Measurements from ENCODE around the gene SORBS1. TPM values are rescaled to one million over a fixed set of nuclear protein-coding genes. Genes with fewer than 3 reads are reported as not detected.

Gene SORBS1
- total and polyA plus RNA-seq, 4 donors = 13.1 to 68.9 (median 44.0) TPM

DNA sequence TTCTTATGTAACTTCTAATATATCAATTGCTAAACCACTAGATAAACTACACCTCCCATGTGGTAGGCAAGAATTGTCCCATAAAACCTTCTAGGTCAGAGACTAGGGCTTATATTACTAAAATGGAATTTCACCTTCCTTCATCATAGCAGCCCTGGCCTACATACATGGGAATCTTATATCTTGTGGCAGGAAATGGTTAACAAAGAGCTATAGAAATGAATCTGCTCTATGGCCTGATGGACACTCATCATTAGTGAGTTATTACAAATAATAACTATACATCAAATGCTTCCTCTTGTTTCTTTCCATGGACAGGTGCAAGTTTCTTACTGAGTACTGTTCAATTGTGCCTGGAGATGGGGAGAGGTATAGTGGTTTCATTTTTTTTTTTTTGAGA lies 208.0 kb downstream of the SORBS1 start:
- peaks cover 0 to 27% (median 9%) of the 10 kb centered on the region in 5 donors for H3K4me1 ChIP-seq (ENCODE audit: control insufficient read depth in 5 of 5, insufficient read depth in 5 of 5, low read length in 5 of 5)
- no peak overlapping the region for H3K27ac ChIP-seq (ENCODE audit: low read depth in 1 of 2, low read length in 1 of 2)
- no peak overlapping the region for H3K9ac ChIP-seq (ENCODE audit: insufficient read depth in 1 of 2, low read length in 2 of 2)
- ATAC-seq (ENCODE audit: insufficient read depth, low FRiP score) (no peak), DNase-seq (no peak)
- H3K4me3 ChIP-seq = no peak overlapping the region
- no peaks in the 10 kb centered on the region for H3K27me3 ChIP-seq (ENCODE audit: control insufficient read depth in 3 of 3, insufficient read depth in 3 of 3, low read length in 2 of 3)
- peaks cover 10 to 36% (median 16%) of the 10 kb centered on the region in 4 donors for H3K36me3 ChIP-seq (ENCODE audit: control insufficient read depth in 4 of 4, insufficient read depth in 4 of 4, low read length in 4 of 4)
- TF ChIP-seq, protein P1, sequence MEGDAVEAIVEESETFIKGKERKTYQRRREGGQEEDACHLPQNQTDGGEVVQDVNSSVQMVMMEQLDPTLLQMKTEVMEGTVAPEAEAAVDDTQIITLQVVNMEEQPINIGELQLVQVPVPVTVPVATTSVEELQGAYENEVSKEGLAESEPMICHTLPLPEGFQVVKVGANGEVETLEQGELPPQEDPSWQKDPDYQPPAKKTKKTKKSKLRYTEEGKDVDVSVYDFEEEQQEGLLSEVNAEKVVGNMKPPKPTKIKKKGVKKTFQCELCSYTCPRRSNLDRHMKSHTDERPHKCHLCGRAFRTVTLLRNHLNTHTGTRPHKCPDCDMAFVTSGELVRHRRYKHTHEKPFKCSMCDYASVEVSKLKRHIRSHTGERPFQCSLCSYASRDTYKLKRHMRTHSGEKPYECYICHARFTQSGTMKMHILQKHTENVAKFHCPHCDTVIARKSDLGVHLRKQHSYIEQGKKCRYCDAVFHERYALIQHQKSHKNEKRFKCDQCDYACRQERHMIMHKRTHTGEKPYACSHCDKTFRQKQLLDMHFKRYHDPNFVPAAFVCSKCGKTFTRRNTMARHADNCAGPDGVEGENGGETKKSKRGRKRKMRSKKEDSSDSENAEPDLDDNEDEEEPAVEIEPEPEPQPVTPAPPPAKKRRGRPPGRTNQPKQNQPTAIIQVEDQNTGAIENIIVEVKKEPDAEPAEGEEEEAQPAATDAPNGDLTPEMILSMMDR (IDR thresholded peaks at IDR 0.05; ENCODE audit: control extremely low read depth, extremely low read depth) = no peak
- H3K9me3 ChIP-seq (ENCODE audit: control insufficient read depth in 4 of 4, insufficient read depth in 3 of 4, low read length in 3 of 4) = no peaks in the 10 kb centered on the region

DNA sequence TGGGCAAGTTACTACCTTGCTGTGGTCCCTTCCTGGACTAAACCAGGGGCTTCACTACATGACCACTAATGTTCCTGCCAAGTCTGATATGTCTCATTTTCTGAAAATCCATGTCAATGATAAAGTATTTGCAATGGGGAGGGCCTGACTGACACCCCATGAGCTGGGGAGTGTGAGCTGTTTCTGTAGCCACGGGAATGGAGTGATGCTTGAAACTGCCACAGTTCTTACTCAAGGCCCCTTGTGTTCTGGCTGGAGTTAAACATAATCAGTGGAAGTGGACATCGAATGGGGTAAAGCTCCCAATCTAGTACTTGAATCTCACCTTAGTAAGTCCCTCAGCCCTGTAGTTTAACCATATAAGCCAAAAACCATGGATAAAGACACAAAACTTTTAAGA lies 208.5 kb downstream of the SORBS1 start:
- 65 to 78% methylated on average over 2 of the region's 2 CpGs for WGBS, 2 donors
- Histone ChIP-seq H3K27ac (ENCODE audit: low read depth in 1 of 2, low read length in 1 of 2) (peak overlapping the region in 1 of 2 donors; percentile 1), H3K36me3 (ENCODE audit: control insufficient read depth in 4 of 4, insufficient read depth in 4 of 4, low read length in 4 of 4) (peaks cover 10 to 36% (median 16%) of the 10 kb centered on the region in 4 donors)

DNA sequence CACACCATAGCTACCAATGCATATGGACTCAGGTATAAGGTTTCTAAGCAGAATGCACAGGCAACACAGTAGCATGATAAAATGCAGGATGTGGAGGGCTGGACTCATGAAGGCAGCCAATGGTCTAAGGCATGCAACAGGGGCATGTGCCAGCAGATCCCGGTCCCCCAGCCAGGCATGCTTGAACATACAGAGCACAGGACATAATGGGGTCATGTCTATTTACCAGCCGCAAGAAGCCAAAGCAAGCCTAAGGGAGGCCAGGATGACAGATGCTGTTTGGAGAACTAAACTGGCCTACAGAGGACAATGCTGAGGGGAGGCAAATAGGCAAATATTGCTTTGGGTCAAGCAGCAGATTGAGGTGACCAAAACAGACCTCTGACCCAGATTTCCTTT lies 210.3 kb downstream of the SORBS1 start:
- WGBS, 2 donors = 57 to 79% methylated on average over 2 of the region's 2 CpGs
- ATAC-seq (ENCODE audit: insufficient read depth, low FRiP score) (no peak), DNase-seq (peak in 2 of 3 donors; percentile 30 to 55)
- peaks cover 0 to 27% (median 9%) of the 10 kb centered on the region in 5 donors for H3K4me1 ChIP-seq (ENCODE audit: control insufficient read depth in 5 of 5, insufficient read depth in 5 of 5, low read length in 5 of 5)
- H3K9me3 ChIP-seq (ENCODE audit: control insufficient read depth in 4 of 4, insufficient read depth in 3 of 4, low read length in 3 of 4) = no peaks in the 10 kb centered on the region
- TF ChIP-seq, protein P1 (IDR thresholded peaks at IDR 0.05; ENCODE audit: control extremely low read depth, extremely low read depth) = no peak
- H3K4me3 ChIP-seq = no peak overlapping the region
- H3K27me3 ChIP-seq (ENCODE audit: control insufficient read depth in 3 of 3, insufficient read depth in 3 of 3, low read length in 2 of 3) = no peaks in the 10 kb centered on the region
- peaks cover 4 to 35% (median 9%) of the 10 kb centered on the region in 4 donors for H3K36me3 ChIP-seq (ENCODE audit: control insufficient read depth in 4 of 4, insufficient read depth in 4 of 4, low read length in 4 of 4)
- H3K9ac ChIP-seq (ENCODE audit: insufficient read depth in 1 of 2, low read length in 2 of 2) = no peak overlapping the region
- H3K27ac ChIP-seq (ENCODE audit: low read depth in 1 of 2, low read length in 1 of 2) = peak overlapping the region in 1 of 2 donors; percentile 26

More for the DNA sequence above, 208.5 kb downstream of the SORBS1 start:
- TF ChIP-seq, protein P1 (IDR thresholded peaks at IDR 0.05; ENCODE audit: control extremely low read depth, extremely low read depth) = no peak
- Histone ChIP-seq H3K4me3 (no peak overlapping the region), H3K9me3 (ENCODE audit: control insufficient read depth in 4 of 4, insufficient read depth in 3 of 4, low read length in 3 of 4) (no peaks in the 10 kb centered on the region), H3K4me1 (ENCODE audit: control insufficient read depth in 5 of 5, insufficient read depth in 5 of 5, low read length in 5 of 5) (peaks cover 0 to 27% (median 9%) of the 10 kb centered on the region in 5 donors), H3K9ac (ENCODE audit: insufficient read depth in 1 of 2, low read length in 2 of 2) (no peak overlapping the region), H3K27me3 (ENCODE audit: control insufficient read depth in 3 of 3, insufficient read depth in 3 of 3, low read length in 2 of 3) (no peaks in the 10 kb centered on the region)
- ATAC-seq (ENCODE audit: insufficient read depth, low FRiP score) (no peak), DNase-seq (no peak)

Measured in lung (tissue), 12 donors.